ENCODE results near the gene OR8D2.

OR8D2 gene

GRCh38 chr11:124320097-124320496 is at the start of gene OR8D2:
TSS of gene OR8D2 (minus strand) at chr11:124320197. CDS start at chr11:124320197, 0 bp downstream.
- DNase-seq (ENCODE audit: low read depth in 2 of 2): no peak

GRCh38 chr11:124359566-124359965 is 39.6 kb upstream of the OR8D2 start:
- DNase-seq (ENCODE audit: low read depth in 2 of 2): no peak

- no peak for DNase-seq (ENCODE audit: low read depth in 2 of 2)
Observed at GRCh38 chr11:124346311-124346955, 26.4 kb upstream of the OR8D2 start.

GRCh38 chr11:124344346-124344745 is 24.3 kb upstream of the OR8D2 start:
- no peak for DNase-seq (ENCODE audit: low read depth in 2 of 2)

DNA sequence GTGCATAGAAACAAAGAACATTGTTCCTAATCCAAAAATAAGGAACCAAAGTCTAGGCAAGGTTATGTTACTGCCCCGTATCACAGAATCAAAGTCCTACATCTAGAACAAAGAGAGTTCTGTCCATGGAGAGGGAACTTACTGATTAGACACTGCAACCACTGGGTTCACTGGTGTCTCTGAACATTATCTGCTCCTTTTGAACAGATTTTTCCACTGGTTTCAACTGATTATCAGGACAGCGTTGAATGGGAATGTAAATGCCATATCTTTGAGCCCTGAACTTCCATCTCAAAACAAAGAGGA is 20.1 kb upstream of the OR8D2 start:
- no peak for DNase-seq (ENCODE audit: low read depth in 2 of 2)

GRCh38 chr11:124339396-124340141 is 19.6 kb upstream of the OR8D2 start:
- no peak for DNase-seq (ENCODE audit: low read depth in 2 of 2)

GRCh38 chr11:124331873-124332272 is 11.9 kb upstream of the OR8D2 start:
- no peak for DNase-seq (ENCODE audit: low read depth in 2 of 2)

- DNase-seq (ENCODE audit: low read depth in 2 of 2): no peak
Observed at GRCh38 chr11:124329787-124330478, 9.9 kb upstream of the OR8D2 start.

DNA sequence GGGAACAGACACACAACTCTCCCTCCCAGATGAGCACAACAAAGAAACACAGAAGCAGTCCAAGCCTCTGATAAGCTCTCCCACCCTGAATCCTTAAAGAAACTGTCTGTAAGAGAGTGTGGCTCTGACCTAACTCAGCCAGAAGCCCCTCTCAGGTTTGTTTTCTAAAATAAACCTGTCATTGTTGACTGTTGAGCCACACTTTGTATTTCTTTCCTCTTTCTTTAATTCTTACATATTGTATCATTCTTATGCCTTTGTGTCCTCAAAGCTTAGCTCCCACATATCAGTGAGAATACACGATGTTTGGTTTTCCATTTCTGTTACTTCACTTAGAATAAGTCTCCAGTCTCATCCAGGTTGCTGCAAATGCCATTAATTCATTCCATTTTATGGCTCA is 7.8 kb upstream of the OR8D2 start:
- no peak for DNase-seq (ENCODE audit: low read depth in 2 of 2)

DNA sequence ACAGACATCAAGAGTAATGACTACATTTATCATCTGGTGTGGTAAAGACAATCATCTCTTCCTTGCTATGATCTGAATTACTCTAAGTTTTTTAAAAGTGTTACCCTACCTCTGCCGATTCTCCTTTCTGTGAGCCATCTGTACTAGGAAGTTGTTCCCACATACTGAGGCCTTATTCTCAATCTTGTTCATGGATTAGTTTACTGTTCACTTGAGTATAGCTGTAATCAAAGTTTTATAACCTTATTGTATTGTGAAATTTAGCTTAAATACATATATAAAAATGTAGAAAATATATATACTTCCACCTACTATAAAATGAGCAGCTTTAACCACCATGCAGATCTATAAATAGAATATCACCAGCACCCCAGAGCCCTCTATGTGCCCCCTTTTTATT is 2.4 kb upstream of the OR8D2 start:
- DNase-seq (ENCODE audit: low read depth in 2 of 2): no peak

DNA sequence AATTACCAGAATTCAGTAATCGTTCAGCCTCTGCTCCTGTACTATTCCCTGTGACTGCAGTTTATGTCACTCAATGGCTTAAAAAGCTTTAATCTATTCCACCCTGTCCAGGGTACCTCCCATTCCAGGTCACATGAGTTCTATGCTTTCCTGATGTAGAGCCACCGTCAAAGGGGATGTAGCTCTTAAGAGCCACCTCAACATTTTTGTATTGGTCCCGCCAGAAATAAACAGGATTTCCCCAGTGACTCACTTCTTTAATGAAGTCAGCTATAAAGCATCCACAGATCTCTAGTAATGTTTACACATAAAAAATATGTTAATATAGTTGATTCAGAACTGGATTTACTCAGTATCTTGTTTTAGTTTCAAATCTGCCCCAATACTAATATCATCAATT is 4.9 kb downstream of the OR8D2 start:
- no peak for DNase-seq (ENCODE audit: low read depth in 2 of 2)

- DNase-seq (ENCODE audit: low read depth in 2 of 2): no peak
Observed at GRCh38 chr11:124313849-124314248, 6.1 kb downstream of the OR8D2 start, which contains the start of gene OR8D1. TSS of gene OR8D1 (minus strand) at chr11:124313949. CDS start at chr11:124310766, 3,183 bp downstream.

DNA sequence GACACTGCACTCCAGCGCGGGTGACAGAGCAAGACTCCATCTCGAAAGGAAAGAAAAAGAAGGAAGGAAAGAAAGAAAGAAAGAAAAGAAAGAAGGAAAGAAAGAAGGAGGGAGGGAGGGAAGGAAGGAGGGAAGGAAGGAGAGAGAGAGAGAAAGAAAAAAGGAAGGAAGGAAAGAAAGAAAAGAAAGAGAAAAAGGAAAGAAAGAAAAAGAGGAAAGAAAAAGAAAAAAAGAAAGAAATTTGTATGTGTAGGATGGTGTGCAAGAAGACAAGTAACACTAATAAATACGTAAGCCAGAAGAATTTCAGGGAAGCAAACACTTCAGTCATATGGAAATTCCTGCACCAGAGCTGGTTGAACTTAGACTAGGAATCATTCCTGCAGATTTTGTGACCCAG is 6.9 kb downstream of the OR8D2 start:
- no peak for DNase-seq (ENCODE audit: low read depth in 2 of 2)

- DNase-seq (ENCODE audit: low read depth in 2 of 2): no peak
Observed at GRCh38 chr11:124311670-124312069, 8.3 kb downstream of the OR8D2 start.

DNA sequence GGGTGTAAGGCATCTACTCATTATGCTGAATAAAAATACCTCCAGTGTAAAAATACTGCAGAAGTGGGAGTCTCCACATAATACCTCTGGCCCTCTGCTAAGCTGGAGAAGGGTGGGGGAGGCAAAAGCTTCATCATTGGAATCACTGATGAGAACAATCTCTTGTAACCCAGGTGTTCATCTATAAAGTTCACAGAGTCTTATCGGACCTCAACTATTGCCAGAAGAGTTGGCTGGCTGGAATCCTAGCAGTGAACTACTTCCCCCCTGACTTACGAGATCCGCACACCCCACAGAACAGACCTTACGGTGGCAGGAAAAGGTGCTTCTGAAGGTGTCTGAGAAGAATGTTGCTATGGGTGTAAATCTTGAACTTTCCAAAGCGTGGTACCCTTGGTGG is 8.7 kb downstream of the OR8D2 start:
- no peak for DNase-seq (ENCODE audit: low read depth in 2 of 2)

- DNase-seq (ENCODE audit: low read depth in 2 of 2): no peak
Observed at GRCh38 chr11:124310721-124311120, 9.3 kb downstream of the OR8D2 start.

- DNase-seq (ENCODE audit: low read depth in 2 of 2): no peak
Observed at GRCh38 chr11:124307093-124307492, 12.9 kb downstream of the OR8D2 start.

DNA sequence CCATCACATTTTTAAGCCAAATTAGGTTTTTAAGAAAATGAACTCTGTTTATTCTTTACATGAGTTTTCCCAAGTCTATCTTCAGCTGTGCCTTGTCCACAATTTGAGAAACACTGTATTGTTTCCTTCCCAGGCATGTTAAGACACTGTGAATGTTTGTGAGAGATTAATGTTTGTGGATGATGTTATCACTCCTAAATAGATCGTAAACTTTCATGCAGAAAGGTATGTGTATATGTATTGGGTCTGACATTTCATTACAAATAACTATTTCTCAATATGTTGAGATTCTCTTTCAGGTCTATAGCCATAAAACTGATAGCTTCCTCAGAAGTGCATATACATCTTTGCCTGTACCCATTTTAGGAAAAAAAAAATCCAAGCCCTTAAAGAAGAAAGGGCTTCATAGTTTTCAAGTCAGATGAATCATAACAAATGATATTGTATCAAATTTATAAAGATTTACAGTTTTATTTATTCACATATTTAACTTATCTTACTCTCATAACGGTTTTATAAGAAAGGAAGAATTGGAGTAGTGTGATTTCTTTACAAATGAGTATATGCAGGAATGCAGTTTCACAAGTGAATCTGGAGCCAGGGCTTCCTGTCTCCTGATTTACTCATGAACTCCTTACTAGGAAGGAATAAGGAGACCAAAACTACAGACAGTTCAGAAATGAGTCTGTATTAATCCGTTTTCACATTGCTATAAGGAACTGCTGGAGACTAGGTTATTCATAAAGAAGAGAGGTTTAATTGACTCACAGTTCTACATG is 17.5 kb downstream of the OR8D2 start:
- no peak for DNase-seq (ENCODE audit: low read depth in 2 of 2)

DNA sequence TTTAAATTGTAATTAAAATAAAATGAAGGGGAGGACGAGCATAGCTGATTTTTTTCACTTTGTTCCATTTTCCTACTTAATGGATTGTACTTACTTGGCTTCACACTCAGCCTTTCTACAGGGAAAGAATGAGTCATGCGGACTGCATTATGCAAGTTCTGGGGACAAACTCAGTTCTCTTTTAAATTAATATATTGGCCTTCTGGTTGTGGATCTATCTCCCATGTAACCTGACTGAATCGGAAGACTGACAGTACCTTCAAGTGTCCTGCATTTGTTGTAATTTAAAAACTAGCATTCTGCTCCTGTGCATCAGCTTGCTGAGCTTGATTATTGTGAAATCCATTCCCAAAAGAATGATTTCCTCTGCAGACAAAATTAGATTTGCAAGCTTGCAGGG is 18.4 kb downstream of the OR8D2 start:
- no peak for DNase-seq (ENCODE audit: low read depth in 2 of 2)

- no peak for DNase-seq (ENCODE audit: low read depth in 2 of 2)
Observed at GRCh38 chr11:124297921-124298320, 22.1 kb downstream of the OR8D2 start.

DNA sequence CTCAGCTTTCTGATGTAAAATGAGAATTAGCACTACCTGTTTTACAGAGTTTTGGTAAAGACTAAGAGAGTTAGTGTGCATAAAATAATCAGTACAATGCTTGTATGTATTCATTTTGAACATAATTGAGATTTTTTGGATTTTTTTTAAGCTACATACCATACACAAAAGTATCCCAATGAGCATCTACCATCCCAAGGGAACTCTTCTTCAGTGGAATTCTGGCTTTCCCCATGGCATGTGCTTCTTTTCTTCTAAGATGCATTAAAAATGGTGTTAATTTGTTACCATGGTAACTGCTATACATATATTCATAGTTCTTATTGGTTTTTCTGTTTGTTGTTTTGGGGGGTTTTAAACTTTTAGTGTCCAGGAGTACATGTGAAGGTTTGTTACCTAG is 24.0 kb downstream of the OR8D2 start:
- no peak for DNase-seq (ENCODE audit: low read depth in 2 of 2)

GRCh38 chr11:124294687-124295086 is 25.3 kb downstream of the OR8D2 start:
- DNase-seq (ENCODE audit: low read depth in 2 of 2): no peak

Measured in stimulated activated CD8-positive, alpha-beta memory T cell treated with anti-CD3 and anti-CD28 coated beads, Interleukin-15, amount 100 ng/mL, for 4 hours (primary cell).